SK-N-SH treated with all-trans-retinoic acid at 6 μM for 48 hours (cell line): ENCODE measurements around the gene TMEM25.

Experiments
- ATAC-seq: fragments of 200-7000 bp; cut with Tn5 transposase; 3 replicates; pipeline ENCODE4 v1.9.1; 2020; ENCODE audit warnings: mild to moderate bottlenecking, moderate library complexity
- BACH2 ChIP-seq: fragments of 250-450 bp; sonication (Bioruptor Pico); IDR thresholded peaks from 2 replicates; pipeline ENCODE4 v1.9.0; 2021; ENCODE audit warnings: mild to moderate bottlenecking, borderline replicate concordance
- CSDC2 ChIP-seq: fragments of 250-450 bp; sonication (Bioruptor Pico); IDR thresholded peaks from 2 replicates; pipeline ENCODE4 v1.5.0; 2020; ENCODE audit warnings: mild to moderate bottlenecking, moderate library complexity
- ESRRG ChIP-seq: fragments of 250-450 bp; sonication (Bioruptor Pico); IDR thresholded peaks from 2 replicates; pipeline ENCODE4 v1.6.1; 2021; ENCODE audit warnings: mild to moderate bottlenecking
- GLIS3 ChIP-seq: fragments of 250-450 bp; sonication (Bioruptor Pico); IDR thresholded peaks from 2 replicates; pipeline ENCODE4 v1.5.0; 2020; ENCODE audit warnings: mild to moderate bottlenecking, moderate library complexity
- ISL1 ChIP-seq: fragments of 250-450 bp; sonication (Bioruptor Pico); IDR thresholded peaks from 2 replicates; pipeline ENCODE4 v2.1.2; 2022; ENCODE audit warnings: mild to moderate bottlenecking, moderate library complexity
- OSR1 ChIP-seq: fragments of 250-450 bp; sonication (Bioruptor Pico); IDR thresholded peaks from 2 replicates; pipeline ENCODE4 v1.8.0; 2022; ENCODE audit warnings: moderate library complexity, mild to moderate bottlenecking, inconsistent platforms
- PPARA ChIP-seq: fragments of 250-450 bp; sonication (Bioruptor Pico); IDR thresholded peaks from 2 replicates; pipeline ENCODE4 v1.5.0; 2020; ENCODE audit warnings: mild to moderate bottlenecking, borderline replicate concordance
- RARB ChIP-seq: fragments of 250-450 bp; sonication (Bioruptor Pico); IDR thresholded peaks from 2 replicates; pipeline ENCODE4 v1.8.0; 2021; ENCODE audit warnings: mild to moderate bottlenecking, moderate library complexity
- SNAI2 ChIP-seq: fragments of 250-450 bp; sonication (Bioruptor Pico); IDR thresholded peaks from 2 replicates; pipeline ENCODE4 v1.5.0; 2020; ENCODE audit warnings: mild to moderate bottlenecking, moderate library complexity
- TOX ChIP-seq: fragments of 250-450 bp; sonication (Bioruptor Pico); IDR thresholded peaks from 2 replicates; pipeline ENCODE4 v1.8.0; 2021; ENCODE audit warnings: mild to moderate bottlenecking, moderate library complexity, borderline replicate concordance
- ZC3H10 ChIP-seq: fragments of 250-450 bp; sonication (Bioruptor Pico); IDR thresholded peaks from 2 replicates; pipeline ENCODE4 v1.5.1; 2021; ENCODE audit warnings: mild to moderate bottlenecking, moderate library complexity
- ZFP3 ChIP-seq: fragments of 250-450 bp; sonication (Bioruptor Pico); IDR thresholded peaks from 2 replicates; pipeline ENCODE4 v1.5.0; 2020; ENCODE audit warnings: mild to moderate bottlenecking, moderate library complexity
- ZFP30 ChIP-seq: fragments of 450-650 bp; formaldehyde crosslinking; IDR thresholded peaks from 2 replicates; pipeline ENCODE4 v1.5.0; 2022; ENCODE audit warnings: mild to moderate bottlenecking, moderate library complexity
- ZNF565 ChIP-seq: fragments of 450-650 bp; formaldehyde crosslinking; conservative IDR thresholded peaks from 2 replicates; pipeline ENCODE4 v1.5.0; 2020; ENCODE audit warnings: low read depth, mild to moderate bottlenecking, moderate library complexity
- ZNF70 ChIP-seq: fragments of 450-650 bp; formaldehyde crosslinking; IDR thresholded peaks from 2 replicates; pipeline ENCODE4 v1.5.0; 2020; ENCODE audit warnings: mild to moderate bottlenecking, moderate library complexity
- ZNF8 ChIP-seq: fragments of 450-650 bp; formaldehyde crosslinking; IDR thresholded peaks from 2 replicates; pipeline ENCODE4 v1.5.0; 2020; ENCODE audit warnings: mild to moderate bottlenecking, moderate library complexity
- TF ChIP-seq, protein P1 (sequence below): fragments of 250-450 bp; sonication (Bioruptor Pico); IDR thresholded peaks from 2 replicates; pipeline ENCODE4 v1.5.1; 2021; ENCODE audit warnings: mild to moderate bottlenecking, moderate library complexity
- TF ChIP-seq, protein P2 (sequence below): fragments of 250-450 bp; sonication (Bioruptor Pico); IDR thresholded peaks from 2 replicates; pipeline ENCODE4 v1.5.0; 2020; ENCODE audit warnings: mild to moderate bottlenecking, moderate library complexity
- TF ChIP-seq, protein P3 (sequence below): fragments of 250-450 bp; sonication (Bioruptor Pico); IDR thresholded peaks from 2 replicates; pipeline ENCODE4 v1.5.1; 2020; ENCODE audit warnings: low read depth, mild to moderate bottlenecking, moderate library complexity
- TF ChIP-seq, protein P4 (sequence below): fragments of 250-450 bp; sonication (Bioruptor Pico); IDR thresholded peaks from 2 replicates; pipeline ENCODE4 v1.8.0; 2021; ENCODE audit warnings: low read depth, mild to moderate bottlenecking, moderate library complexity, borderline replicate concordance
- TF ChIP-seq, protein P5 (sequence below): fragments of 250-450 bp; sonication (Bioruptor Pico); IDR thresholded peaks from 2 replicates; pipeline ENCODE4 v1.8.0; 2020; ENCODE audit warnings: mild to moderate bottlenecking, moderate library complexity, borderline replicate concordance

The TMEM25 gene

DNA sequence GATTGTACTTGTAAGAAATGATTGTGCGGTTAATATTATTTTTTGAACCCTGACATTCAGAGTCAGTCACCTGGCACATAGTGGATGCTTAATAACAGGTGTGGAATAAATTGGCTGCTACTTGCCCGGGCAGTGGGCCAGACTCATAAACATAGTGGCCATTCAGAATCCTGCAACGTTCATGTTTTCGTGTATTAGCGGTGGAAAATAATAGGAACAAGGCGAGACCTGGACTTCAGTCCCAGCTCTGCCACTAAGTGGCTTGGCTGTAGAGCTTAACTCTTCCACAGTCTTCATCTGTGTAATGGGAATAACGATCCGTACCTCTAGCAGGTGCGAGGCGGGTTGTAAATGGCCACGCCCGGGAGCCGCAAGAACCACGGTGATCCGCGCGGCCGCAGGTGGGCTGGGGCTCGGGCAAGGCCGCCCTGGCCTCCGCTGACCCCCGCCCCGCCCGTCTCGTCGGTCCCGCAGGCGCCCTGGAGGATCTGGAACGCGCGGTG, 761 bp upstream of the TMEM25 start:
- ATAC-seq = peak; percentile 8
- TF ChIP-seq, protein P1, sequence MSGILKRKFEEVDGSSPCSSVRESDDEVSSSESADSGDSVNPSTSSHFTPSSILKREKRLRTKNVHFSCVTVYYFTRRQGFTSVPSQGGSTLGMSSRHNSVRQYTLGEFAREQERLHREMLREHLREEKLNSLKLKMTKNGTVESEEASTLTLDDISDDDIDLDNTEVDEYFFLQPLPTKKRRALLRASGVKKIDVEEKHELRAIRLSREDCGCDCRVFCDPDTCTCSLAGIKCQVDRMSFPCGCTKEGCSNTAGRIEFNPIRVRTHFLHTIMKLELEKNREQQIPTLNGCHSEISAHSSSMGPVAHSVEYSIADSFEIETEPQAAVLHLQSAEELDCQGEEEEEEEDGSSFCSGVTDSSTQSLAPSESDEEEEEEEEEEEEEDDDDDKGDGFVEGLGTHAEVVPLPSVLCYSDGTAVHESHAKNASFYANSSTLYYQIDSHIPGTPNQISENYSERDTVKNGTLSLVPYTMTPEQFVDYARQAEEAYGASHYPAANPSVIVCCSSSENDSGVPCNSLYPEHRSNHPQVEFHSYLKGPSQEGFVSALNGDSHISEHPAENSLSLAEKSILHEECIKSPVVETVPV (CRISPR knock-in tag) = no peak
- TF ChIP-seq ZNF8 = no peak
- TF ChIP-seq GLIS3 (CRISPR knock-in tag) = no peak
- no peak for TF ChIP-seq ISL1 (CRISPR knock-in tag)
- no peak for TF ChIP-seq RARB (CRISPR knock-in tag)
- TF ChIP-seq OSR1 (CRISPR knock-in tag) = no peak
- TF ChIP-seq CSDC2 (CRISPR knock-in tag) = no peak
- TF ChIP-seq SNAI2 (CRISPR knock-in tag) = no peak
- no peak for TF ChIP-seq ZFP3 (CRISPR knock-in tag)
- TF ChIP-seq, protein P2, sequence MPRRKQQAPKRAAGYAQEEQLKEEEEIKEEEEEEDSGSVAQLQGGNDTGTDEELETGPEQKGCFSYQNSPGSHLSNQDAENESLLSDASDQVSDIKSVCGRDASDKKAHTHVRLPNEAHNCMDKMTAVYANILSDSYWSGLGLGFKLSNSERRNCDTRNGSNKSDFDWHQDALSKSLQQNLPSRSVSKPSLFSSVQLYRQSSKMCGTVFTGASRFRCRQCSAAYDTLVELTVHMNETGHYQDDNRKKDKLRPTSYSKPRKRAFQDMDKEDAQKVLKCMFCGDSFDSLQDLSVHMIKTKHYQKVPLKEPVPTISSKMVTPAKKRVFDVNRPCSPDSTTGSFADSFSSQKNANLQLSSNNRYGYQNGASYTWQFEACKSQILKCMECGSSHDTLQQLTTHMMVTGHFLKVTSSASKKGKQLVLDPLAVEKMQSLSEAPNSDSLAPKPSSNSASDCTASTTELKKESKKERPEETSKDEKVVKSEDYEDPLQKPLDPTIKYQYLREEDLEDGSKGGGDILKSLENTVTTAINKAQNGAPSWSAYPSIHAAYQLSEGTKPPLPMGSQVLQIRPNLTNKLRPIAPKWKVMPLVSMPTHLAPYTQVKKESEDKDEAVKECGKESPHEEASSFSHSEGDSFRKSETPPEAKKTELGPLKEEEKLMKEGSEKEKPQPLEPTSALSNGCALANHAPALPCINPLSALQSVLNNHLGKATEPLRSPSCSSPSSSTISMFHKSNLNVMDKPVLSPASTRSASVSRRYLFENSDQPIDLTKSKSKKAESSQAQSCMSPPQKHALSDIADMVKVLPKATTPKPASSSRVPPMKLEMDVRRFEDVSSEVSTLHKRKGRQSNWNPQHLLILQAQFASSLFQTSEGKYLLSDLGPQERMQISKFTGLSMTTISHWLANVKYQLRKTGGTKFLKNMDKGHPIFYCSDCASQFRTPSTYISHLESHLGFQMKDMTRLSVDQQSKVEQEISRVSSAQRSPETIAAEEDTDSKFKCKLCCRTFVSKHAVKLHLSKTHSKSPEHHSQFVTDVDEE (CRISPR knock-in tag) = no peak
- no peak for TF ChIP-seq ZC3H10 (CRISPR knock-in tag)
- TF ChIP-seq, protein P3, sequence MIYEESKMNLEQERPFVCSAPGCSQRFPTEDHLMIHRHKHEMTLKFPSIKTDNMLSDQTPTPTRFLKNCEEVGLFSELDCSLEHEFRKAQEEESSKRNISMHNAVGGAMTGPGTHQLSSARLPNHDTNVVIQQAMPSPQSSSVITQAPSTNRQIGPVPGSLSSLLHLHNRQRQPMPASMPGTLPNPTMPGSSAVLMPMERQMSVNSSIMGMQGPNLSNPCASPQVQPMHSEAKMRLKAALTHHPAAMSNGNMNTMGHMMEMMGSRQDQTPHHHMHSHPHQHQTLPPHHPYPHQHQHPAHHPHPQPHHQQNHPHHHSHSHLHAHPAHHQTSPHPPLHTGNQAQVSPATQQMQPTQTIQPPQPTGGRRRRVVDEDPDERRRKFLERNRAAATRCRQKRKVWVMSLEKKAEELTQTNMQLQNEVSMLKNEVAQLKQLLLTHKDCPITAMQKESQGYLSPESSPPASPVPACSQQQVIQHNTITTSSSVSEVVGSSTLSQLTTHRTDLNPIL (CRISPR knock-in tag) = no peak
- no peak for TF ChIP-seq TOX (CRISPR knock-in tag)
- no peak for TF ChIP-seq BACH2 (CRISPR knock-in tag)
- no peak for TF ChIP-seq ZFP30 (CRISPR knock-in tag)
- TF ChIP-seq, protein P4, sequence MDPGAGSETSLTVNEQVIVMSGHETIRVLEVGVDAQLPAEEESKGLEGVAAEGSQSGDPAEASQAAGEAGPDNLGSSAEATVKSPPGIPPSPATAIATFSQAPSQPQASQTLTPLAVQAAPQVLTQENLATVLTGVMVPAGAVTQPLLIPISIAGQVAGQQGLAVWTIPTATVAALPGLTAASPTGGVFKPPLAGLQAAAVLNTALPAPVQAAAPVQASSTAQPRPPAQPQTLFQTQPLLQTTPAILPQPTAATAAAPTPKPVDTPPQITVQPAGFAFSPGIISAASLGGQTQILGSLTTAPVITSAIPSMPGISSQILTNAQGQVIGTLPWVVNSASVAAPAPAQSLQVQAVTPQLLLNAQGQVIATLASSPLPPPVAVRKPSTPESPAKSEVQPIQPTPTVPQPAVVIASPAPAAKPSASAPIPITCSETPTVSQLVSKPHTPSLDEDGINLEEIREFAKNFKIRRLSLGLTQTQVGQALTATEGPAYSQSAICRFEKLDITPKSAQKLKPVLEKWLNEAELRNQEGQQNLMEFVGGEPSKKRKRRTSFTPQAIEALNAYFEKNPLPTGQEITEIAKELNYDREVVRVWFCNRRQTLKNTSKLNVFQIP (CRISPR knock-in tag) = no peak
- TF ChIP-seq, all 23 proteins: peak for 0

DNA sequence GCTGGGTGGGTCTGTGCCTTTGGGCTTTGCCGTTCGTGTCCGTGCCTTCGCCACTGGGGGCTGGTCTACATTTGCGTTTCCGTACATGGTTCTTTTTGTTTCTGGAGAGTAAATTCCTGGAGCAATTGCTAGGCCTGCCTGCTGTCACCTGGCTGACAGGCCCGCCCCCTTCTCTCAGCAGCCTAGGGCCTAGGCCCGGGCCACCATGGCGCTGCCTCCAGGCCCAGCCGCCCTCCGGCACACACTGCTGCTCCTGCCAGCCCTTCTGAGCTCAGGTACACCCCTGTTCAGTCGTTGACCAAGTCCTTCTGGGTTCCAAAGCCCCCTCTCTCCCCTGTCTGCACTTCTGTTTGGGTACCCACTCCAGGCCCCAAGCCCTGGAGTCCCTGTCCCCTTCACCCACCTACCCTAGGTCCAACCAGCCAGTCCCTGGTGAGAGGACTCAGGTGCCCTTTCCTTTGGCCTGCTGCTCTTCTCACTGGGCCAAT, 649 bp downstream of the TMEM25 start:
- ATAC-seq = peak; percentile 8
- TF ChIP-seq PPARA (no peak), ZNF70 (CRISPR knock-in tag) (no peak), OSR1 (CRISPR knock-in tag) (no peak), ZFP3 (CRISPR knock-in tag) (no peak), ZC3H10 (CRISPR knock-in tag) (no peak), CSDC2 (CRISPR knock-in tag) (no peak), TOX (CRISPR knock-in tag) (no peak), ZNF8 (no peak), GLIS3 (CRISPR knock-in tag) (no peak), ESRRG (CRISPR knock-in tag) (no peak), ZNF565 (no peak), SNAI2 (CRISPR knock-in tag) (no peak)
- TF ChIP-seq, protein P3 (CRISPR knock-in tag) = no peak
- TF ChIP-seq, protein P4 (CRISPR knock-in tag) = no peak
- TF ChIP-seq, protein P2 (CRISPR knock-in tag) = no peak
- TF ChIP-seq, protein P1 (CRISPR knock-in tag) = no peak
- TF ChIP-seq, protein P5, sequence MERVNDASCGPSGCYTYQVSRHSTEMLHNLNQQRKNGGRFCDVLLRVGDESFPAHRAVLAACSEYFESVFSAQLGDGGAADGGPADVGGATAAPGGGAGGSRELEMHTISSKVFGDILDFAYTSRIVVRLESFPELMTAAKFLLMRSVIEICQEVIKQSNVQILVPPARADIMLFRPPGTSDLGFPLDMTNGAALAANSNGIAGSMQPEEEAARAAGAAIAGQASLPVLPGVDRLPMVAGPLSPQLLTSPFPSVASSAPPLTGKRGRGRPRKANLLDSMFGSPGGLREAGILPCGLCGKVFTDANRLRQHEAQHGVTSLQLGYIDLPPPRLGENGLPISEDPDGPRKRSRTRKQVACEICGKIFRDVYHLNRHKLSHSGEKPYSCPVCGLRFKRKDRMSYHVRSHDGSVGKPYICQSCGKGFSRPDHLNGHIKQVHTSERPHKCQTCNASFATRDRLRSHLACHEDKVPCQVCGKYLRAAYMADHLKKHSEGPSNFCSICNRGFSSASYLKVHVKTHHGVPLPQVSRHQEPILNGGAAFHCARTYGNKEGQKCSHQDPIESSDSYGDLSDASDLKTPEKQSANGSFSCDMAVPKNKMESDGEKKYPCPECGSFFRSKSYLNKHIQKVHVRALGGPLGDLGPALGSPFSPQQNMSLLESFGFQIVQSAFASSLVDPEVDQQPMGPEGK (CRISPR knock-in tag) = no peak
